ENCODE measurements around the gene ZNF878. TPM values are rescaled to one million over a fixed set of nuclear protein-coding genes. Genes with fewer than 3 reads are reported as not detected.

The ZNF878 gene
- total and polyA plus RNA-seq, 9 of the 15 experiments (the other 6 are each of a cell fraction or from before 2014, with no cell fraction given), result 0.30 to 1.4 (median 0.50) TPM

DNA sequence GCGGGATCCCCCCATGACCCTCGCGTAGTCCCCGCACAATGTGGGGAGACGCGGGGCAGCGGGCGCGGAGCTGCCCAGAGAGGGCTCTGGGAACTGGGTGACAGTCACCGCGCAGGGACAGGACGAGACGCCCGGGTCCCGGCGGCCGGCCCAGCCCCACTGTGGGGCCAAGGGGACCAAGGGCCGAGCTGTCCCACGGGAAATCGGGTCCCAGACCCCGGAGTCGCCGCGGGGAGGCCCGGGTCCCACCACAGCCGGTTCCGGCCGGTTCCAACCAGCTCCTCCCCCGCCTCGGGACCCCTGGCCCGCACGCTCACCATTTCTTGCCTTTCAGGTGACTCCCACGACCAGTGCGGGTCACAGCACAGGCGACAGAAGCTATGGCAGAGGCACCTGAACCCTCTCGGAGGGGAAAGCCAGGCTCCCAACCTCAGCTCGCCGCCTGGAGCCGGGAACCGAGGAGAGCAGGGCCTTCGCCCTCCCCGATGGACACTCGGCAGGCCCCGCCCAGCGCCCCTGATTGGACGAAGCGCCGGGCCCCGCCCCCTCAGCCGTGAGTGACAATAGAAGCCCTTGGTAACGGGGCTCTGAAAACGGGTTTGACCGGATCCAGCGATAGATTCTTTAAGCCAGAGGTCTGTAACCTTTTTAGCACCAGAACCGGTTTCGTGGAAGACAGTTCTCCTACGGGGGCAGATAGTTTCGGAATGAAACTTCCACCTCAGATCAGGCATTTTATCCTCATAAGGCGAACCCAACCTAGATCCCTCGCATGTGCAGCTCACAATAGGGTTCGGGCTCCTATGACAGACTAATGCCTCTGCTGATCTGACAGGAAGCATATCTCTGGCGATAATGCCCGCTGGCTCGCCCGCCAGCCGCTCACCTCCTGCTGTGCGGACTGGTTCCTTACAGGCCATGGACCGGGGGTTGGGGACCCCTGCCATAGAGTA is 17.3 kb downstream of the ZNF878 start, which contains the start of gene ZNF433 (continued):
- TF ChIP-seq RERE (CRISPR knock-in tag; IDR thresholded peaks at IDR 0.05; ENCODE audit: borderline replicate concordance), result no peak

- ATAC-seq (no peak), FAIRE-seq (no peak), DNase-seq (ENCODE audit: extremely low read depth in 1 of 4, low spot score in 3 of 4) (no peak)
- no peaks in the 10 kb centered on the region for H3K9me3 ChIP-seq (replicated peaks; ENCODE audit: control insufficient read depth, insufficient read depth, low read depth, low read length)
- peak overlapping the region; percentile 75 for H3K4me2 ChIP-seq (ENCODE audit: insufficient read depth, low read length)
- H2AFZ ChIP-seq (ENCODE audit: low read depth, low read length), result 0 out of 2 replicates have a peak overlapping the region, but pooled peaks have one; percentile 37
- TSS peak; percentile 72 for BruUV-seq (replicated peaks)
- WGBS (ENCODE audit: insufficient coverage, low coverage, missing lambda C conversion rate), result 11% methylated on average over 8 of the region's 8 CpGs
- H3K36me3 ChIP-seq (ENCODE audit: control insufficient read depth, insufficient read depth, low read length), result no peaks in the 10 kb centered on the region
- in situ Hi-C loops (cut with MboI), result no loop called here
- peaks cover 0 to 8% of the 10 kb centered on the region in 2 experiments; a peak in 3 of 5 replicates for H3K4me1 ChIP-seq (replicated peaks in 1 of 2; ENCODE audit: control insufficient read depth in 2 of 2, insufficient read depth in 2 of 2, low read length in 2 of 2)
- CTCF ChIA-PET (ENCODE audit: low intra/inter-chr PET ratio), result no interaction called here
- intact Hi-C loops (cut with micrococcal nuclease), result no loop called here
- H3K27me3 ChIP-seq (ENCODE audit: control insufficient read depth in 2 of 2, insufficient read depth in 2 of 2, low read length in 2 of 2), result no peaks in the 10 kb centered on the region
- POLR2A ChIA-PET, result interaction anchor here (1.3 kb wide), 1 partner anchor 18 kb away, joined by 5 read pairs; the partner anchor contains the start of gene ZNF878
- no peaks in the 10 kb centered on the region for H4K20me1 ChIP-seq (replicated peaks; ENCODE audit: control insufficient read depth, insufficient read depth, low read length)
- H3K4me3 ChIP-seq, result peak overlapping the region; percentile 53
- peak overlapping the region in 1 of 2 experiments; percentile 69; a peak in 1 of 4 replicates for H3K9ac ChIP-seq (ENCODE audit: insufficient read depth in 1 of 2, low read depth in 2 of 2, low read length in 2 of 2)
- H3K27ac ChIP-seq (ENCODE audit: extremely low read depth, low read depth, low read length), result no peak overlapping the region
- peaks cover 9% of the 10 kb centered on the region; the same call in 2 of the 3 replicates for H3K79me2 ChIP-seq (ENCODE audit: control insufficient read depth, insufficient read depth, low read length)
- H3K9me1 ChIP-seq (ENCODE audit: control insufficient read depth, insufficient read depth, low read length), result no peaks in the 10 kb centered on the region
- peak in 1 of 2 experiments; percentile 31 for TF ChIP-seq E2F6 (IDR thresholded peaks at IDR 0.05; ENCODE audit: borderline replicate concordance in 1 of 2, extremely low read depth in 1 of 2, insufficient read depth in 1 of 2, insufficient read length in 1 of 2, low read depth in 1 of 2, low read length in 1 of 2, poor library complexity in 1 of 2, severe bottlenecking in 1 of 2)
Measured at GRCh38 chr19:12034620-12035019, 18.1 kb downstream of the ZNF878 start.

All from K562 (cell line).